ENCODE data around the gene NCK1. TPM values are rescaled to one million over a fixed set of nuclear protein-coding genes. Genes with fewer than 3 reads are reported as not detected.
"Not testable (repeated sequence)": the region's sequence is repeated elsewhere in the genome, so short reads cannot be mapped to it uniquely, and the experiment has no call there.

NCK1 gene
- total and polyA plus RNA-seq, 9 of the 15 experiments (the other 6 are each of a cell fraction or from before 2014, with no cell fraction given) = 17.3 to 30.5 (median 25.0) TPM

DNA sequence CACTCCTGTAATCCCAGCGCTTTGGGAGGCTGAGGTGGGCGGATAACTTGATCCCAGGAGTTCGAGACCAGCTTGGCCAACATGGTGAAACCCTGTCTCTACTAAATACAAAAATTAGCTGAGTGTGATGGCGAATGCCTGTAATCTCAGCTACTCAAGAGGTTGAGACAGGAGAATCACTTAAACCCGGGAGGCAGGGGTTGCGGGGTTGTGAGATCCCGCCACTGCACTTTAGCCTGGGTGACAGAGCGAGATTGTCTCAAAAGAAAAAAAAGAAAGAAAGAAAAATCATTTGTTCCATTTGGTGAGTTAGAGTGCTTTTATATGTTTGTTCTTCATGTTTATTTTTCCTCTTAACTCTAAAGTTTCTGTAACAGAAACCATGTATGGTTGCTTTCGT lies 7.3 kb downstream of the NCK1 start:
- in situ Hi-C loops (cut with MboI) (no loop called here), intact Hi-C loops (cut with micrococcal nuclease) (no loop called here)
- H2AFZ ChIP-seq (ENCODE audit: low read depth, low read length) = no peak overlapping the region
- TF ChIP-seq, protein P1, sequence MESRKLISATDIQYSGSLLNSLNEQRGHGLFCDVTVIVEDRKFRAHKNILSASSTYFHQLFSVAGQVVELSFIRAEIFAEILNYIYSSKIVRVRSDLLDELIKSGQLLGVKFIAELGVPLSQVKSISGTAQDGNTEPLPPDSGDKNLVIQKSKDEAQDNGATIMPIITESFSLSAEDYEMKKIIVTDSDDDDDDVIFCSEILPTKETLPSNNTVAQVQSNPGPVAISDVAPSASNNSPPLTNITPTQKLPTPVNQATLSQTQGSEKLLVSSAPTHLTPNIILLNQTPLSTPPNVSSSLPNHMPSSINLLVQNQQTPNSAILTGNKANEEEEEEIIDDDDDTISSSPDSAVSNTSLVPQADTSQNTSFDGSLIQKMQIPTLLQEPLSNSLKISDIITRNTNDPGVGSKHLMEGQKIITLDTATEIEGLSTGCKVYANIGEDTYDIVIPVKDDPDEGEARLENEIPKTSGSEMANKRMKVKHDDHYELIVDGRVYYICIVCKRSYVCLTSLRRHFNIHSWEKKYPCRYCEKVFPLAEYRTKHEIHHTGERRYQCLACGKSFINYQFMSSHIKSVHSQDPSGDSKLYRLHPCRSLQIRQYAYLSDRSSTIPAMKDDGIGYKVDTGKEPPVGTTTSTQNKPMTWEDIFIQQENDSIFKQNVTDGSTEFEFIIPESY (CRISPR knock-in tag; IDR thresholded peaks at IDR 0.05) = peak; percentile 69
- TF ChIP-seq NR2C2 (CRISPR knock-in tag; IDR thresholded peaks at IDR 0.05) = no peak
- TF ChIP-seq NR2C2 (tag; IDR thresholded peaks at IDR 0.05) = no peak
- H3K36me3 ChIP-seq (ENCODE audit: control insufficient read depth, insufficient read depth, low read length) = peaks cover 39% of the 10 kb centered on the region; the same call in 2 of the 3 replicates
- BruUV-seq (replicated peaks) = no TSS peak
- peaks cover 94% of the 10 kb centered on the region for H3K79me2 ChIP-seq (ENCODE audit: control insufficient read depth, insufficient read depth, low read length)
- POLR2A ChIA-PET = interaction anchor here (0.6 kb wide), 1 partner anchor 110 kb away, joined by 3 read pairs; no protein-coding TSS in a partner anchor
- no peak overlapping the region for H3K4me2 ChIP-seq (ENCODE audit: insufficient read depth, low read length)
- no peak for ATAC-seq
- H3K4me3 ChIP-seq = no peak overlapping the region
- no peak overlapping the region for H3K27ac ChIP-seq (ENCODE audit: extremely low read depth, low read depth, low read length)
- H3K9me3 ChIP-seq (replicated peaks; ENCODE audit: control insufficient read depth, insufficient read depth, low read depth, low read length) = no peaks in the 10 kb centered on the region
- FAIRE-seq = peak; percentile 15
- no peak for DNase-seq (ENCODE audit: extremely low read depth in 1 of 4, low spot score in 3 of 4)
- CTCF ChIA-PET (ENCODE audit: low intra/inter-chr PET ratio) = interaction anchor here (0.6 kb wide), 1 partner anchor 41 kb away, joined by 4 read pairs; no protein-coding TSS in a partner anchor
- H3K9ac ChIP-seq (ENCODE audit: insufficient read depth in 1 of 2, low read depth in 2 of 2, low read length in 2 of 2) = no peak overlapping the region
- H3K4me1 ChIP-seq (replicated peaks in 1 of 2; ENCODE audit: control insufficient read depth in 2 of 2, insufficient read depth in 2 of 2, low read length in 2 of 2) = peaks cover 0 to 2% of the 10 kb centered on the region in 2 experiments; a peak in 2 of 5 replicates
- no peaks in the 10 kb centered on the region for H3K27me3 ChIP-seq (ENCODE audit: control insufficient read depth in 2 of 2, insufficient read depth in 2 of 2, low read length in 2 of 2)
- WGBS (ENCODE audit: insufficient coverage, low coverage, missing lambda C conversion rate) = over 99% methylated on average over 7 of the region's 9 CpGs
- no peaks in the 10 kb centered on the region for H3K9me1 ChIP-seq (ENCODE audit: control insufficient read depth, insufficient read depth, low read length)
- no peaks in the 10 kb centered on the region for H4K20me1 ChIP-seq (replicated peaks; ENCODE audit: control insufficient read depth, insufficient read depth, low read length)

- H3K9me1 ChIP-seq (ENCODE audit: control insufficient read depth, insufficient read depth, low read length); H3K9ac ChIP-seq (ENCODE audit: insufficient read depth in 1 of 2, low read depth in 2 of 2, low read length in 2 of 2); H3K4me1 ChIP-seq (replicated peaks in 1 of 2; ENCODE audit: control insufficient read depth in 2 of 2, insufficient read depth in 2 of 2, low read length in 2 of 2); H3K27me3 ChIP-seq (ENCODE audit: control insufficient read depth in 2 of 2, insufficient read depth in 2 of 2, low read length in 2 of 2); in situ Hi-C loops (cut with MboI); H3K9me3 ChIP-seq (replicated peaks; ENCODE audit: control insufficient read depth, insufficient read depth, low read depth, low read length); CTCF ChIA-PET (ENCODE audit: low intra/inter-chr PET ratio); H3K4me2 ChIP-seq (ENCODE audit: insufficient read depth, low read length); ATAC-seq; intact Hi-C loops (cut with micrococcal nuclease); H2AFZ ChIP-seq (ENCODE audit: low read depth, low read length); H4K20me1 ChIP-seq (replicated peaks; ENCODE audit: control insufficient read depth, insufficient read depth, low read length); H3K4me3 ChIP-seq; H3K27ac ChIP-seq (ENCODE audit: extremely low read depth, low read depth, low read length); BruUV-seq (replicated peaks); DNase-seq (ENCODE audit: extremely low read depth in 1 of 4, low spot score in 3 of 4); FAIRE-seq: not testable (repeated sequence)
- POLR2A ChIA-PET = interaction anchor here (0.9 to 1.8 kb wide), 2 partner anchors 10 to 12 kb away, joined by 5 to 7 read pairs; partner anchors contain the start of gene NCK1
- WGBS (ENCODE audit: insufficient coverage, low coverage, missing lambda C conversion rate) = 92% methylated on average over 3 of the region's 3 CpGs
- Histone ChIP-seq H3K79me2 (ENCODE audit: control insufficient read depth, insufficient read depth, low read length) (peaks cover 86% of the 10 kb centered on the region), H3K36me3 (ENCODE audit: control insufficient read depth, insufficient read depth, low read length) (peaks cover 34% of the 10 kb centered on the region; the same call in 2 of the 3 replicates)
These were observed 10.2 kb downstream of the NCK1 start for GRCh38 chr3:136872258-136872657.
